A673 (cell line): ENCODE measurements around the gene PTPN11. TPM values are rescaled to one million over a fixed set of nuclear protein-coding genes. Genes with fewer than 3 reads are reported as not detected.

Experiments
- BruUV-seq: library from RNA; stranded (reverse); fragments of 400-500 nt; replicated peaks from 2 replicates; lab custom pipeline; 2021; lab: Mats Ljungman, UMichigan
- CTCF ChIA-PET: fragments of 300-600 bp; sonication (Branson Sonifier 250); formaldehyde crosslinking; loops from one replicate; lab custom pipeline; 2022; ENCODE audit warnings: antibody characterized with exemption; lab: Charles Lee
- POLR2A ChIA-PET: fragments of 300-600 bp; sonication (Branson Sonifier 250); formaldehyde crosslinking; loops from one replicate; lab custom pipeline; 2022; ENCODE audit warnings: antibody characterized with exemption; ENCODE audit not compliant: low non-redundant PET; lab: Charles Lee
- DNase-seq: peaks from one replicate; pipeline ENCODE4 v3.0.0-alpha.2; 2015; ENCODE audit warnings: low spot score
- H3K27ac ChIP-seq: fragments of 200-600 bp; sonication (generic); 2 replicates; pipeline ENCODE4 v1.5.1; 2016; ENCODE audit warnings: mixed run types, low read depth, mild to moderate bottlenecking, mixed read lengths, antibody characterized with exemption, low read length; ENCODE audit not compliant: poor library complexity, severe bottlenecking
- H3K27me3 ChIP-seq: fragments of 200-600 bp; sonication (generic); replicated peaks from 2 replicates; pipeline ENCODE4 v1.6.1; 2017; ENCODE audit warnings: mixed run types, low read depth, mild to moderate bottlenecking, mixed read lengths, antibody characterized with exemption, low read length; ENCODE audit not compliant: insufficient read depth, poor library complexity
- H3K36me3 ChIP-seq: fragments of 200-600 bp; sonication (generic); 2 replicates; pipeline ENCODE4 v1.6.1; 2016; ENCODE audit warnings: mixed run types, mild to moderate bottlenecking, mixed read lengths, antibody characterized with exemption, low read length; ENCODE audit not compliant: insufficient read depth, poor library complexity, severe bottlenecking
- H3K4me1 ChIP-seq: fragments of 200-600 bp; sonication (generic); 2 replicates; pipeline ENCODE4 v1.6.1; 2017; ENCODE audit warnings: mixed run types, mild to moderate bottlenecking, mixed read lengths, antibody characterized with exemption, low read length; ENCODE audit not compliant: insufficient read depth, poor library complexity, severe bottlenecking
- H3K4me3 ChIP-seq: fragments of 200-600 bp; sonication (generic); 2 replicates; pipeline ENCODE4 v1.5.1; 2016; ENCODE audit warnings: low read depth, mixed run types, mild to moderate bottlenecking, mixed read lengths, low read length; ENCODE audit not compliant: poor library complexity, severe bottlenecking
- H3K9me3 ChIP-seq: fragments of 200-600 bp; sonication (generic); 2 replicates; pipeline ENCODE4 v1.6.1; 2016; ENCODE audit warnings: mixed run types, low read depth, mild to moderate bottlenecking, mixed read lengths, antibody characterized with exemption, low read length; ENCODE audit not compliant: poor library complexity, severe bottlenecking
- CTCF ChIP-seq: fragments of 300-800, 200-600 bp; sonication (generic); conservative IDR thresholded peaks from 2 replicates; pipeline ENCODE4 v1.5.1; 2017; ENCODE audit warnings: low read depth, mild to moderate bottlenecking, antibody characterized with exemption, low read length, moderate library complexity, mixed read lengths
- EZH2 ChIP-seq: fragments of 200-600 bp; sonication (generic); IDR thresholded peaks from 2 replicates; pipeline ENCODE4 v1.6.1; 2017; ENCODE audit warnings: borderline replicate concordance, low read depth, mild to moderate bottlenecking, mixed read lengths, antibody characterized with exemption, low read length; ENCODE audit not compliant: poor library complexity, severe bottlenecking
- intact Hi-C: fragments of 100-400 bp; cut with micrococcal nuclease; formaldehyde crosslinking; loops from one replicate; pipeline ENCODE4 v1.10.0; 2022; ENCODE audit not compliant: unreplicated experiment
- total RNA-seq: library from RNA; stranded (reverse); gene quantifications from 2 replicates; pipeline ENCODE4 v1.2.3, GENCODE V29; 2021

Gene PTPN11
- total RNA-seq, 1 experiment from 2014 or later: 158 TPM

- TF ChIP-seq EZH2 (no peak), CTCF (no peak)
- intact Hi-C loops: no loop called here
- H3K27ac ChIP-seq: no peak overlapping the region
- H3K4me1 ChIP-seq: no peaks in the 10 kb centered on the region
- DNase-seq: no peak
- H3K27me3 ChIP-seq: no peaks in the 10 kb centered on the region
- POLR2A ChIA-PET: no interaction called here
- CTCF ChIA-PET: interaction anchor here (0.6 kb wide), 2 partner anchors 10 to 542 kb away, joined by 4 to 6 read pairs; no protein-coding TSS in a partner anchor
- no peaks in the 10 kb centered on the region for H3K9me3 ChIP-seq
- peaks cover 29% of the 10 kb centered on the region for H3K36me3 ChIP-seq
- H3K4me3 ChIP-seq: no peak overlapping the region
- no TSS peak for BruUV-seq
Observed at GRCh38 chr12:112489456-112489855, 70.7 kb downstream of the PTPN11 start.

DNA sequence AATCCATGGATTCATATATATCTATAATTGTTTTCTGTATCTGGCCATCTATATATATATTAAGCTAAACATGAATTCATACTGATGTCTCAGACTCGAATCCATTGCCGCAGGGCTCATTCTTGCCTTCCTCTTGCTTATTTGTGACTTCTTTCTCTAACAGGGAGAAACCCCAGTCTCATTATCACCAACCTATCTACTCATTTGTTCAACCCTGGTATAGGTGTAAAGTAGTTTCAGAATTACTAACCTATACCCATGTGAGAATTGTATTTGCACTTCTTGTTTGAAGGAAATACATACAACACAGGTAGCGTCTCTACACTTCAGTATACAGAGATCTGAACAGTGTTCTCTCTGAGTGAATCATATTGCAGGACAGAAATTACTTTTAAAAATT, 77.7 kb downstream of the PTPN11 start:
- no peaks in the 10 kb centered on the region for H3K4me1 ChIP-seq
- intact Hi-C loops: no loop called here
- ChIA-PET POLR2A (no interaction called here), CTCF (no interaction called here)
- no peaks in the 10 kb centered on the region for H3K9me3 ChIP-seq
- TF ChIP-seq EZH2: no peak
- TF ChIP-seq CTCF: no peak
- no peak overlapping the region for H3K27ac ChIP-seq
- no peak for DNase-seq
- H3K27me3 ChIP-seq: no peaks in the 10 kb centered on the region
- no TSS peak for BruUV-seq
- H3K4me3 ChIP-seq: no peak overlapping the region
- H3K36me3 ChIP-seq: peaks cover 12% of the 10 kb centered on the region

DNA sequence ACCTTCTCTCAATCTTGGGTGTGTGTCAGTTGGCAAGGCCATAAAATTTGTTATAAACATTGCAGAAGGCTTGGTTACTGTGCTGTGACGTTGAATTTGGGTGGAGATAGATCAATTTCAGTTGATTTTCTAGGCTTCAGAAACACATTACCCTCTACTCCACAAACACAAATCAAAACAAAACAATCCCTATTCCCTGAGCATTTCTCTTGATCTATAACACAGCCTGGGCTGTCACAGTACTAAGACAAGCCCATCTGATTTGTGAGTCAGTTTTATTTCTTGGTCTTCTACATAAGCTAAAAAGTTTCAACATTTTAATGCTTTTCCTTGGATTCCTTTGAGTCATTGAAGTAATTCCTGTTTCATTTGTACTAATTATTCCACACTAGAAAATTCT, 79.8 kb downstream of the PTPN11 start:
- Histone ChIP-seq H3K4me1 (no peaks in the 10 kb centered on the region), H3K4me3 (no peak overlapping the region), H3K36me3 (peaks cover 22% of the 10 kb centered on the region), H3K27ac (no peak overlapping the region), H3K27me3 (no peaks in the 10 kb centered on the region), H3K9me3 (no peaks in the 10 kb centered on the region)
- no peak for DNase-seq
- intact Hi-C loops: no loop called here
- TF ChIP-seq CTCF: no peak
- CTCF ChIA-PET: no interaction called here
- POLR2A ChIA-PET: no interaction called here
- BruUV-seq: no TSS peak
